D721Med (cell line): ENCODE data around the gene AFAP1L1.

Source experiments
- DNase-seq: peaks from one replicate; pipeline ENCODE4 v3.0.0; 2011; ENCODE audit warnings: low spot score; ENCODE audit not compliant: insufficient read length
- FAIRE-seq: peaks from 2 replicates; lab custom pipeline; 2011; peaks lifted over from hg19 to GRCh38; lab: Jason Lieb, UNC
- TF ChIP-seq, protein P1 (sequence below): IDR thresholded peaks from 2 replicates; pipeline ENCODE4 v1.5.1; 2012; ENCODE audit warnings: mild to moderate bottlenecking, control low read depth; ENCODE audit not compliant: insufficient read depth; ENCODE audit errors: missing control alignments

The AFAP1L1 gene

DNA sequence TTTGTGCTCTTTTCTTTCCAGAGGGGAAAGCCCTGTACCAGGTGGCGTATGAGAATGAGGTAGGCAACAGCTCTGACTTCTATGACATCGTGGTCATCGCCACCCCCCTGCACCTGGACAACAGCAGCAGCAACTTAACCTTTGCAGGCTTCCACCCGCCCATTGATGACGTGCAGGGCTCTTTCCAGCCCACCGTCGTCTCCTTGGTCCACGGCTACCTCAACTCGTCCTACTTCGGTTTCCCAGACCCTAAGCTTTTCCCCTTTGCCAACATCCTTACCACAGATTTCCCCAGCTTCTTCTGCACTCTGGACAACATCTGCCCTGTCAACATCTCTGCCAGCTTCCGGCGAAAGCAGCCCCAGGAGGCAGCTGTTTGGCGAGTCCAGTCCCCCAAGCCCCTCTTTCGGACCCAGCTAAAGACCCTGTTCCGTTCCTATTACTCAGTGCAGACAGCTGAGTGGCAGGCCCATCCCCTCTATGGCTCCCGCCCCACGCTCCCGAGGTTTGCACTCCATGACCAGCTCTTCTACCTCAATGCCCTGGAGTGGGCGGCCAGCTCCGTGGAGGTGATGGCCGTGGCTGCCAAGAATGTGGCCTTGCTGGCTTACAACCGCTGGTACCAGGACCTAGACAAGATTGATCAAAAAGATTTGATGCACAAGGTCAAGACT is 96.5 kb downstream of the AFAP1L1 start:
- TF ChIP-seq, protein P1, sequence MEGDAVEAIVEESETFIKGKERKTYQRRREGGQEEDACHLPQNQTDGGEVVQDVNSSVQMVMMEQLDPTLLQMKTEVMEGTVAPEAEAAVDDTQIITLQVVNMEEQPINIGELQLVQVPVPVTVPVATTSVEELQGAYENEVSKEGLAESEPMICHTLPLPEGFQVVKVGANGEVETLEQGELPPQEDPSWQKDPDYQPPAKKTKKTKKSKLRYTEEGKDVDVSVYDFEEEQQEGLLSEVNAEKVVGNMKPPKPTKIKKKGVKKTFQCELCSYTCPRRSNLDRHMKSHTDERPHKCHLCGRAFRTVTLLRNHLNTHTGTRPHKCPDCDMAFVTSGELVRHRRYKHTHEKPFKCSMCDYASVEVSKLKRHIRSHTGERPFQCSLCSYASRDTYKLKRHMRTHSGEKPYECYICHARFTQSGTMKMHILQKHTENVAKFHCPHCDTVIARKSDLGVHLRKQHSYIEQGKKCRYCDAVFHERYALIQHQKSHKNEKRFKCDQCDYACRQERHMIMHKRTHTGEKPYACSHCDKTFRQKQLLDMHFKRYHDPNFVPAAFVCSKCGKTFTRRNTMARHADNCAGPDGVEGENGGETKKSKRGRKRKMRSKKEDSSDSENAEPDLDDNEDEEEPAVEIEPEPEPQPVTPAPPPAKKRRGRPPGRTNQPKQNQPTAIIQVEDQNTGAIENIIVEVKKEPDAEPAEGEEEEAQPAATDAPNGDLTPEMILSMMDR, result no peak
- FAIRE-seq, result no peak
- DNase-seq, result no peak

DNA sequence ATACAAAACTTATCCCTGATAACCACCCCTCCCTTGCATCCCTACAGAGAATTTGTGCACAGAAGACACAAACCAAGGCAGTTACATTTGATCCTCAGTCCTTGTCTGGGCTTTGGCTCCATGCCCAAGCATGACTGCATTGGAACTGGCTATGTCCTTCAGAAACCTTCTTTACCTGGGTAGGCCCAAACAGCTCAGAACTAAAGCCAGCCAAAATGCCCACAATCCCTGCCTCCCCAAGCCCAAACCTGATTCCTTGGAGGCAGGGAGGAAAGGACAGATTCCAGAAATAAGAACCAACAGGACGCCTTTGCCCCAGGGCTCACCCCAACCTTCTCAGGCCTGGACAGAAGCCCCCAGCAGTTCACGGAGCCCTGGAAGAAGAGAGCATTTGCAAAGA is 99.2 kb downstream of the AFAP1L1 start:
- no peak for FAIRE-seq
- TF ChIP-seq, protein P1, result no peak
- DNase-seq, result no peak

DNA sequence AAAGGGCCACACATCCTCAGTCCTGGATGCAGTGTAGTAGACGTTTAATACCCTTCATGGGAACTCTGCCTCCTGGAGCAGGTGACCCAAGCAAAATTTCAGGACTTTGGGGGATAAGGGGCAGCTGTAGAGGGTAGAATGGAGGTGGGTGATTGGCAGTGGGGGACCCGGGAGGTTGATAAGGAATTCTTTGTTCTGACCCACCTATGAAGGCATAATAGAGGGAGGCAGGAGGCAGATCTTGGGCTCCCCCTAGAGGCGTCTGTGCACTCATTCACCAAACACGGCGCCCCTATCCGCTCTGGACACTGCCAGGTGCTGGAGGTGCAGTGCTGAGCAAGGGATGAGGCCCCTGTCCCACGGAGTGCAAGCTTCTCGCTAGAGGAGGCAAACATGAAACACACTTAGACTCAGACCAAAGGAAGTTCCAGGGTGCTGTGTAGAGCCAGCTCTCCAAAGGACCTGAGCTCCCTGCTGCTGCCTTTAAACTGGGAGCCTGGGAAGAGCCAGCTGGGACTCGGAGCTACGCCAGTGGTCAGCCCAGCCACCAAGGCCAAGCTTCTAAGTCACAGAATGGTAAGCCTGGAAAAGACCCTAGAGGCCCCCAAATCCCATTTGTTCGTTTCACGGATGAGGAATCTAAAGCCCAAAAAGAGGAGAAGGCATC is 99.8 kb downstream of the AFAP1L1 start:
- peak; percentile 65 for DNase-seq
- no peak for FAIRE-seq

DNA sequence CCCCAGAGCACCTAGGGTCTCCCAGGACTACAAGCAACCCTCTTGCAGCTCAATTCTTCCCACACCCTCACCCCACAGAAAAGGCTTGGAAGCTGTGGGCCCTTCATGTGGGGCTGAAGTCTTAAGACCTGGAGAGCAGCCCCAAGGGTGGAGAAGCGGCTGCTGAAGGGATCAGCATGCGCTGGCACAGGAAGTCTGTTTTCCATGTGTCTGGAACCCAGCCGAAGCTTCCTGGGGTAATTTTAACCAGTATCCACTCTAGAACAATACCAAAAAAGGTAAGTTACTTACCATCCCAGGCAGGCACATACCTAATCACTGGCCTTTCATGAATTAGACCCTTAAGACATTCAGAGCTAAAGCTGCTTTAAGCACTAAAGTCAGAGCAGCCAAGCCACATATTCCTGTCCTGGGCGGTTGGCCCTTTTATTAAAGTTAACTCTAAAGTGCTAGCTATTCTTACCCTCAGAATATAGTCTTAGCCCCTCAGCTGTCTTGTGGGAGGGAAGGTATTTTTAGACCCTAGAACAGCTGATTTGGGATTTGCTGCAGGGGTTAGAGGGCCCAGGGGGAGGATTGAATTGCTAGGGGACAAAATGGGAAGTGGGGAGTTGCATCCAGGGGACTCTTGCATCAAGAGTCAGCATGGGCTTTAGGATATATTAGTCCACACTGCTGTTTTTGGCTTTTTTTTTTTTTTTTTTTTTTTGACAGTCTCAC is 100.6 kb downstream of the AFAP1L1 start:
- DNase-seq (no peak), FAIRE-seq (no peak)
- TF ChIP-seq, protein P1, result no peak

More for the DNA sequence above, 99.8 kb downstream of the AFAP1L1 start:
- TF ChIP-seq, protein P1, result peak; percentile 75

DNA sequence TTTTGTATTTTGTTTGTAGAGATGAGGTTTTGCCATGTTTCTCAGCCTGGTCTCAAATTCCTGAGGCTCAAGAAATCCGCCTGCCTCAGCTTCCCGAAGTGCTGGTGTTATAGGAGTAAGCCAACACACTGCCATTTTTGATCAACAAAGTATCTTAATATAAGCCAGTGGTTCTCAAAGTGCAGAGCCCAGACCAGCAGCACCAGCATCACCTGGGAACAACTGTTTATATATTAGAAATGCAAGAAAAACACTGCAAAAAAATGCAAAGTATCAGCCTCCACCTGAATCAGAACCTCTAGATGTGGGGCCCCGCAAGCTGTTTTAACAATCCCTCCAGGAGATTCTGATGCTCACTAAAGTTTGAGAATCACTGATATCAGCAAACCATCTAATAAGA is 101.3 kb downstream of the AFAP1L1 start:
- no peak for DNase-seq
- TF ChIP-seq, protein P1, result no peak
- no peak for FAIRE-seq

DNA sequence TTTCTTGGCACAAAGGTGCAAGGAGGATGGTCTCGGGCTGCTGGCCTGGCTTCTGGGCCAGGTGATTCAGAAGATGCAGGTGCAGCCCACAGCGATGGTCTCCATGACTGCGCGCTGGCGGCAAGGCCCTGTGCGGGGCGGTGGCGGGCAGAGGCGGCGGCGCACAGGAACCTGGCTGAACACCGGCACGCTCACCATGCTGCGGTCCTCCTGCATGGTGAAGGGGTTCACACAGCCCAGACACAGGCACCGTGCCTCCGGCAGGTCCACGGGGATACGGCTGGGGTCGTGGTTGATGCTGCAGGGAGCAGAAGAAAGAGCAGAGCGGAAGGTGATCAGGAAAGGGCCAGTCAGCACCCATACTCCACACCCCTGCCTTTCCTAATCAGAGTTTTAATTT is 102.6 kb downstream of the AFAP1L1 start:
- TF ChIP-seq, protein P1, result no peak
- FAIRE-seq, result no peak

More for the DNA sequence above, 102.6 kb downstream of the AFAP1L1 start:
- no peak for DNase-seq
